Stimulated activated CD8-positive, alpha-beta memory T cell treated with anti-CD3 and anti-CD28 coated beads, Interleukin-12 subunit alpha, Interleukin-12 subunit beta, amount 100 ng/mL, for 1 hour (primary cell): ENCODE results near the gene C7orf25.
"Not testable (repeated sequence)": the region's sequence is repeated elsewhere in the genome, so short reads cannot be mapped to it uniquely, and the experiment has no call there.

ENCODE experiments used
- DNase-seq: peaks from one replicate; pipeline ENCODE4 v3.0.0-alpha.2; 2020; ENCODE audit warnings: low read depth

C7orf25 gene

DNA sequence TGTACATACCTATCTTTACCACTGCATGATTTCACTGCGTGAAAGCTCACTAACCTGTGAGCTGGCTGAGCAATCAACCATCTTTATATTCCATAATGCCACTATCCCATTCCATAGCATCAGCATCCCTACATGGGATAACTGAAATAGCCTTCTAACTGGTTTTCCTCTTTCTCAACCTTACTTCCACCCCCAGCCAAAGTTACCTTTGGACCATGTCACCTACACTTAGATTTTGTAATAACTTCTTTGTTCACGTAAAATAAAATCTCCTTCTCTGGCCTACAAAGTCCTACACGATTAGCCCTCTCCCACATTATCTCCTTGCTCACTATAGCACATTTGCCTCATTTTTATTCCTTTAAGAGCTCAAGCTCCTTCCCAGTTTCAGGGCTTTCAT lies 17.6 kb upstream of the C7orf25 start:
- DNase-seq: no peak

GRCh38 chr7:42928754-42929153 lies 16.9 kb upstream of the C7orf25 start:
- DNase-seq: no peak

GRCh38 chr7:42926204-42926603 lies 14.3 kb upstream of the C7orf25 start:
- no peak for DNase-seq

- DNase-seq: no peak
Measured at GRCh38 chr7:42925630-42926029, 13.8 kb upstream of the C7orf25 start.

DNA sequence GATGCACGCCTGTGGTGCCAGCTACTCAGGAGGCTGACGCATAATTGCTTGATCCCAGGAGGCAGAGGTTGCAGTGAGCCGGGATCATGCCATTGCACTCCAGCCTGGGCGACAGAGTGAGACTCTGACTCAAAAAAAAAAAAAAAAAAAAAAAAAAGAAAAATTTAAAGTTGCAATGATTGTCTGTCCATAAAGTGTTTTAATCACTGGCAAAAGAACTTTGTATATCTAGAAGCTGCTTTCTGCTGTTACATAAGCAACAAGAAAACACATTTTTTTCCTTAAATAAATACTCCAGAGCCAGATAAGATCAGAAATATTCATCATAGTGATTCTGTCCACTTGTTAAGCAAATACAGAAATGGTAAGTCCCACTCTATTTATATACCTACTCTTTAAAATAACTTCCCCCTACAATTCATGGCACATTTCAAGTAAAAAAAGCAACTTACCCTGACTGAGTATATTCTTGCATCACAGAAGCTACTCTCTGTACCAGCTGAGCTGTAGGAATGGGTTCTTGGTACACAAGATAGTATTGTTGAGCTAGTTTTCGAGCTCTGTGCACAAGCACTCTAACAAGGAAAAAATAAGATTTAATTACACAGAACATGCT lies 12.5 kb upstream of the C7orf25 start:
- DNase-seq: no peak

DNA sequence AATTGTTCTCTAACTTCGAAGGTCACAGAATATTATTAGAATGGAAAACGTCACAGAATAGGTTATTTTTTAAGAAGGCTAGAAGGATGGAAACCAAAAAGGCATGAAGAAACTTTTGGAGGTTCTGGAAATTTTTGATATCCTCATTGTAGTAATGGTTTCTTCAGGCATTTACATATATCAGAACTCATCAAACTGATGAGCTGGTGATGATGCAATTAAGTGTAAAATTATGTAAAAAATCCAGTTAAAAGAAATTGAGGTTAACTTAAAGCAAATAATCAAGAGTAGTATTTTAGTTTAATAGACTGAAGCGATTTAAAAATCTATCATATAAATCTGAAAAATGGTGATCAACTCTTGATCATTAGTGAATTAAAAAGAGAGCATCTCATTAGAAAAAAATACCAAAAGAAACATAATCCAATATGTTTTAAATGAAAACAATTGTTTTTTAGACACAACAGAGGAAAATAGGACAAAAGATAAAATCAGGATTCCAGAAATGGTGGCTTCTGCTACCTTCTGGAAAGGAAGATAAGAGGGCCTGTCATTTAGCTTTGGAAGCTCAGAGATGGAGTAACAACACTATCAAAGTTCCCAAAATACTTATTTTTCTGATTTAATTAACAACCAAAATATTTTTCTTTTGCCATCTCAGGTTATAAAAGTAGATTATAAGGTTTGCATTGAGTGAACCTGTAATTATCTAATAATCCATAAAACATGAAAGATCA lies 10.3 kb upstream of the C7orf25 start:
- no peak for DNase-seq

DNA sequence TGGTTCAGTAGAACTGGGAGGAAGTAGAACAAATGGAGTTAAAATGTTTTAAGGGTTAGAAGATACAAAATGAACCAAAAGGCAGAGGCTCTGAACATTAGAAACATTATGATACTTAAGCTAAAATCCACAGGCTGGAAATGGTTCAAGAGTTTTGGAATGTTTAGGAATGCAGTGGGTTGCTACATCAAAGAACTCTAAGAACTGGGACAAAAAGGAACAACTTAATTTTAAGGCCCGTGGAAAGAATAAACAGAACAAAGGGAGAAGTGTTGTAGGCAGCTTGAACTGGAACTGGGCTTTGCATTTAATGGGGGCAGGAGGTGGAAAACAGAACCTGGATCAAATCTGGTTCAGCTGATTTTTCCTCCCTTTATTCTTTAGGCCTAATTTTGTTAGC lies 3.5 kb upstream of the C7orf25 start:
- no peak for DNase-seq

DNA sequence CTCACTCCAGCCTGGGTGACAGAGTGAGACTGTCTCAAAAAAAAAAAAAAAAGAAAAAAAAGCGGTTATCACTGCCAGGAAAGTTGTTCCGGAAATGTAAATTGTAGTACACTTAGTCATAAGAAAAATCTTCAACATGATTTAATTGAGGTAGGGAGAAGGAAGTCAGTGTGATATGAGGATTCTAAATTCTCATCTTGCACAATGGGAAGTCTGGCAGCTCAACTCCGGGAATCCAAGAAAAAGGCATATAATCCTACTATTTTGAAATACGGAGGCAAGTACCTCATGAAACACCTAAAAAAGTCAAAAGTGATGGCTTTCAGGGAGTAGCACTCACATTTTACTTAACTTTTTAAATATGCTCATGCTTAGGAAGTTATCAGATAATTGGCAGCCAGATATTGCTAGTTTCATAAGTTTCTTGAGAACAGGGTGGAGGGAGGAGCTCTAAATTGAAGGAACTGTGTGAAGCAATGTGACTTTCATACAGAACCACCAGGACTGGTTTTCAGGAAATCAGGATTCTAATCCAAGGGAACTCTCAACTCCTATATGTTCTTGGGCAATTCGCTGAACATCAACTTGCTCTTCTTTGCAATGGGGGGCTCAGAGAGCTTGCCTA lies 2.7 kb upstream of the C7orf25 start:
- no peak for DNase-seq

GRCh38 chr7:42914009-42914408 lies 2.1 kb upstream of the C7orf25 start:
- DNase-seq: no peak

- no peak for DNase-seq
Measured at GRCh38 chr7:42913591-42913990, 1.7 kb upstream of the C7orf25 start.

DNA sequence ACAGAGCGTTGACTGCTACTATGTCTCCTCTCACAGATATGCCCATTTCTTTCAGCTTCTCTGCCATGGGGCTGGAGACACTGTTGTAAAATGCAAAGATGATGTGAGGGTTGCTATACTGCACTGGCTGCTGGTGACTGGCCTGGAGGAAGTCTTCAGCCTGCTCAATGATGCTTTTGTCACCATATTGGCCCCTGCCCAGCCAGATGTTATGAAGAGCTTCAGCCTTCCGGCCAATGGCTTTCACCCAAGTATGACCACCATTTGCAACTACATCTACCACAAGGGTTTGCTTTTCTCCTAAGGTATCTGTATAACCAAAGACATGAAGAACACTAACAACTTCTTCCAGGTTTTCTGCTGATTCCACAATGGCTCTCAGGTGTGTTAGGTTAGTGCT lies 1.6 kb downstream of the C7orf25 start:
- no peak for DNase-seq

GRCh38 chr7:42907316-42907715 lies 4.6 kb downstream of the C7orf25 start:
- no peak for DNase-seq

DNA sequence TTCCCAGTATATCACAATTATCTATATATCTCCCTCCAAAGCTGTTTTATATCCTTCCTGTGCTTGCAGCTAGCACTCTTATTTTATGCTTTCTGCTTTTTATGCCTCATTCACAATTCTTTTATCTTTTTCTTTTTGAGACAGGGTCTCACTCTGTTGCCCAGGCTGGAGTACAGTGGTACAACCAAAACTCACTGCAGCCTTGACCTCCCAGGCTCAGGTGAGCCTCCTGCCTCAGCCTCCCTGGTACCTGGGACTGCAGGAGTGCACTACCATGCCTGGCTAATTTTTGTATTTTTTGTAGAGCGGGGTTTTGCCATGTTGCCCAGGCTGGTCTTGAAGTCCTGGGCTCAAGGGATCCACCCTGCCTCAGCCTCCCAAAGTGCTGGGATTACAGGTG lies 5.7 kb downstream of the C7orf25 start:
- DNase-seq: no peak

DNA sequence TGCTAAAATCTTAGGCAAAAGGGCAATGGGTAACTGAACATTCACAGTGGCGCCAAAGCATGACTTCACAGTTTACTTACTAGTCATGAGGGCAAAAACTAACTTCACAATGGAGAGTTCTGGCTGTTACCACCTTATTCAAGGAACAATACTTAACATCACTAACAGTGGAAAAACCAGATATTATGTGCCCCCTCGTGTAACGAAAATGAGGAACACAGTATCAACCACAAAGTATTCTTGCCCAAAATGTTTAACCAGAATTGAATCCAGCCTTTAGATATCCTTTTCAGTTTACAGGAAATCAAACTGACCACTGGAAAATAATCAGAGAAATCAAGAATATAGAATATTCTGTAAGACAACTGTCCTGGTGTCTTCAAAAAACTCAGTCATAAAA lies 9.5 kb downstream of the C7orf25 start:
- no peak for DNase-seq

GRCh38 chr7:42900842-42901241 lies 11.0 kb downstream of the C7orf25 start:
- no peak for DNase-seq

DNA sequence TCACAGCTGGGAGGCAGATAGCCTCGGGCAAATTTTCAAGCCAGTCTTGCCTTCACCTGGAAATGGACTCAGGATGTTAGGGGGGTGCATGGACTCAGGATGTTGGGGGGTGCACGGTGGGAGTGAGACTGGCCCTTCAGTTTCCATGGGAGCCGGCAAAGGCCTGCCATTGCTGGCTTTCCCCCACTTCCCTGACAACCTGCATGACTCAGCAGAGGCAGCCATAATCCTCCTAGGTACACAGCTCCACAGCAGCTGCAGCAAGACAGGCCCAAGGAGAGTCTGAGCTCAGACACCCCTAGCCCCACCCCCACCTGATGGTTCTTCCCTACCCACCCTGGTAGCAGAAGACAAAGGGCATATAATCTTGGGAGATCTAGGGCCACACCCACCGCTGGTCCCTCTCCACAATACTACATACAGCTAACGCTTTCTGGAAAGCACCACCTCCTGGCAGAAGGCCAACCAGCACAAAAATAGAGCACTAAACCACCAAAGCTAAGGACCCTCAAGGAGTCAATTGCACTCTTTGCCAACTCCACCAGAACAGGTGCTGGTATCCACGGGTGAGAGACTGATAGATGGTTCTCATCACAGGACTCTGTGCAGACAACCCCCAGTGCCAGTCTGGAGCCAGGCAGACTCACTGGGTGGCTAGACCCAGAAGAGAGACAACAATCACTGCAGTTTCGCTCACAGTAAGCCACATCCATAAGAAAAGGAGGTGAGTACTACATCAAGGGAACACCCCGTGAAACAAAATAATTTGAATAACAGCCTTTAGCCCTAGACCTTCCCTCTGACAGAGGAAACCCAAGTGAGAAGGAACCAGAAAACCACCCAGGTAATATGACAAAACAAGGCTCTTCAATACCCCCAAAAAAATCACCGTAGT lies 18.3 kb downstream of the C7orf25 start:
- no peak for DNase-seq

DNA sequence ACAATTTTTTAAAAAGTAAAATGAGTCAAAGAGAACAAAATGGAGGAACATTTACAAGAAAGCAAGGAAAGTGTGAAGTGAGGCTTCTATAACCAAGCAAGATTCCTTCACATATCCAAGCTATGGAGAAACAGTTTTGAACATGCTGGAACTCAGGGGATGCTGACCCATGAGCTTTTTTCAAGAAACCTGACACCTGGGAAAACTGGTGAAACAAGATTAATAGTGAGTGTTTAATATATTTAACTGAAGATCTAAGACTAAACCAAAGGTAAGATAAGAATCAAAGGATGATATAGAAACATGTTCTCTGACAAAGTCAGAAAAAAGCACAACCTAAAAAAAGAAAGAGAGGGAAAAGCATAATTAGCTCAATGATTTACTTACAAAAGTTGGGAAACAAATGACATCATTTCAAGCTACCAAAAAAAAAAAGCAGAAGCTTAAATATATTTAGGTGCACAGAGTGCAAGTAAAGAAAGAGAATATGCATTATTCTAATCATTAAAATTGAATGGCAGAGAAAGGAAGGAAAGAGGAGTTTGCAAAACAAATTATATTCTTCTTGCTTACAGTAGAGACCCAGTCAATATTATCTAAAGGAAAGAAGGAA lies 24.9 kb downstream of the C7orf25 start:
- no peak for DNase-seq

DNA sequence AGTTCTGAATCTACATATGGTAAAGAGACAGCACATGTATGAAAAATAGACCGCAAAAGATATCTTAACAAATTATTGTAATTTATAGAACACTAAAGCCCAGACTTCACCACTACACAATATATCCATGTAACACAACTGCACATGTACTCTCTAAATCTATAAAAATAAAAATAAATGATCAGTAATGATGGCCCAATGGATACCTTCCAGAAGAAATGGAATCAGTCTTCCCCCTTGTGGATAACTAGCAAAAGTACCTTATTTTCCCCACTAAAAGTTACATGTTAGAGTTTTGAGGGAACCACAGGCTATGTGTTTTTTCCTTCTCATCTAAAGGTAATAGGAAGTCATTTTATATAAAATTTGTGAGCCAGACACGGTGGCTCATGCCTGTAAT lies 25.7 kb downstream of the C7orf25 start:
- no peak for DNase-seq

GRCh38 chr7:42885183-42885582 lies 26.7 kb downstream of the C7orf25 start:
- not testable (repeated sequence) for DNase-seq

DNA sequence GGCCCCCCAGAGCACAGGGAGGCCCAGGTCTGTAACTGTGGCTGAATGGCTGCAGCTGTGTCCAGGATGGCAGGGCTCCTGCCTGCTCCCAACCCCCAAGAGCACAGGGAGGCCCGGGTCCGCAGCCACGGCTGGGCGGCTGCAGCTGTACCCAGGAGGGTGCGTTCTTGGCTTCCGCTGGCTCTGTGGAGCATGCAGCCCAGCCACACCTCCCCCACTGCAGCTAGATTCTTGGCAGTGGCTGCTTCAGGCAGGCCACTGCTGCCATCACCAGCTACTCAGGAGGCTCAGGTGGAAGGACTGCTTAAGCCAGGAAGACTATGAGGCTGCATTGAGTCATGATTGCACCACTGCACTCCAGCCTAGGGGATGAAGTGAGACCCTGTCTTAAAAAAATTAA lies 27.9 kb downstream of the C7orf25 start:
- no peak for DNase-seq

- DNase-seq: no peak
Measured at GRCh38 chr7:42880392-42880791, 31.5 kb downstream of the C7orf25 start.

DNA sequence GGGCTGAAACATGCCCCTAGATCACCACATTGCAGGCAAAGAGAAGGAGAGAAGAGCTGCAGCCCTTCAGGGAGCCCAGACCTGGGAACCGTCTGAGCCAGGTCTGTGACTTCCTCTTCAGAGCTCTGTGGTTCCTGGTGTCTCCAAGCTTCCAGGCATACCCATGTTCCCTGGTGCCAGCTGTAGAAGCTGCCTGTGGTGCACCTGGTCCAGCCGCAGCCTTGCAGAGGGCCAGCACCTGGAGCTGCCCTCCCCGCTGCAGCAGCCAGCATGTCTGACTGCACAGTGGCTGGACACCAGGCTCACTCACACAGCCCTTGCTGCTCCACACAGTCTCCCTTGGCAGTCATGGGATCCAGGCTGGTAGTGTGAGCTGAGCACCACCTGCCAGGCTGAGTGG lies 33.6 kb downstream of the C7orf25 start:
- no peak for DNase-seq
